Upper lobe of left lung (tissue), 6 donors: ENCODE measurements around the gene FOXB1. TPM values are rescaled to one million over a fixed set of nuclear protein-coding genes. Genes with fewer than 3 reads are reported as not detected.

Source experiments
- ATAC-seq, 2 donors: fragments of 200-7000 bp; cut with Tn5 transposase; one replicate each; pipeline ENCODE4 v1.9.1; 2022; ENCODE audit warnings: mild to moderate bottlenecking in 2 of 2, moderate library complexity in 2 of 2; ENCODE audit not compliant: low FRiP score in 2 of 2
- DNase-seq, 2 donors: peaks; one replicate each; pipeline ENCODE4 v3.0.0-alpha.2; 2019 to 2020
- H3K27ac ChIP-seq, 4 donors: fragments of 200-600 bp; sonication (generic); one replicate each; pipeline ENCODE4 v1.5.1; 2016 to 2019
- H3K27me3 ChIP-seq, 4 donors: fragments of 200-600 bp; sonication (generic); one replicate each; pipeline ENCODE4 v1.5.1; 2017 to 2019
- H3K36me3 ChIP-seq, 4 donors: fragments of 200-600 bp; sonication (generic); one replicate each; pipeline ENCODE4 v1.5.1; 2016 to 2019
- H3K4me1 ChIP-seq, 4 donors: fragments of 200-600 bp; sonication (generic); one replicate each; pipeline ENCODE4 v1.5.1; 2018 to 2019
- H3K4me3 ChIP-seq, 4 donors: fragments of 200-600 bp; sonication (generic); one replicate each; pipeline ENCODE4 v1.5.1; 2017 to 2019; ENCODE audit warnings: mild to moderate bottlenecking in 2 of 4, moderate library complexity in 1 of 4
- H3K9me3 ChIP-seq, 4 donors: fragments of 200-600 bp; sonication (generic); one replicate each; pipeline ENCODE4 v1.5.1; 2018 to 2019
- CTCF ChIP-seq, 6 experiments: fragments of 450-650 bp in 4 of 6; fragments of 200-600 bp in 2 of 6; sonication (generic) in 2 of 6; IDR thresholded peaks; one replicate each; pipeline ENCODE4 v1.5.1; 2016 to 2019; ENCODE audit warnings: antibody characterized with exemption in 6 of 6
- EP300 ChIP-seq, 4 donors: sonication (generic); formaldehyde crosslinking; IDR thresholded peaks; one replicate each; pipeline ENCODE4 v1.5.1; 2017; ENCODE audit warnings: antibody characterized with exemption in 4 of 4, control low read depth in 2 of 4
- POLR2A ChIP-seq, 4 donors: fragments of 450-650 bp; IDR thresholded peaks; one replicate each; pipeline ENCODE4 v1.5.1; 2016 to 2017; ENCODE audit warnings: antibody characterized with exemption in 4 of 4, mild to moderate bottlenecking in 2 of 4
- POLR2AphosphoS5 ChIP-seq, 2 donors: sonication (generic); formaldehyde crosslinking; IDR thresholded peaks; one replicate each; pipeline ENCODE4 v1.5.1; 2017; ENCODE audit warnings: antibody characterized with exemption in 2 of 2
- WGBS, 2 donors: methylation state at CpG; one replicate each; pipeline ENCODE4 v1.1.5; 2017 to 2018; 5-methylcytosine and 5-hydroxymethylcytosine counted together
- total RNA-seq, 6 donors: library from RNA; depleted of rRNA in 4 of 6; stranded (reverse); fragments of >200 nt in 4 of 6; gene quantifications; one replicate each; pipeline versions ENCODE4 v1.1.0 to v1.2.1, GENCODE V29; 2016 to 2021
- donor health status: DM: no; HTN: no; CAD: no; lungs with moderate emphysema.
- donor health status: DM: no; HTN: yes; CAD: no; lungs with severe emphysema.

Gene FOXB1
- total RNA-seq, 6 donors from 2014 or later, result not detected

- Histone ChIP-seq H3K36me3 (no peaks in the 10 kb centered on the region), H3K27ac (no peak overlapping the region), H3K9me3 (no peaks in the 10 kb centered on the region), H3K27me3 (peaks cover 0 to 48% (median 24%) of the 10 kb centered on the region in 4 donors), H3K4me1 (peaks cover 19 to 30% (median 25%) of the 10 kb centered on the region in 4 donors), H3K4me3 (no peak overlapping the region)
- ATAC-seq (no peak), DNase-seq (no peak)
- 20 to 23% methylated on average over 6 of the region's 6 CpGs for WGBS, 2 donors
- TF ChIP-seq CTCF (IDR thresholded peaks at IDR 0.05) (no peak), EP300 (IDR thresholded peaks at IDR 0.05) (no peak), POLR2AphosphoS5 (IDR thresholded peaks at IDR 0.05) (no peak), POLR2A (IDR thresholded peaks at IDR 0.05) (no peak)
Measured at GRCh38 chr15:60009124-60009960, 5.2 kb downstream of the FOXB1 start.

GRCh38 chr15:60009980-60010732 lies 6.0 kb downstream of the FOXB1 start:
- Histone ChIP-seq H3K27me3 (peaks cover 0 to 40% (median 18%) of the 10 kb centered on the region in 4 donors), H3K27ac (no peak overlapping the region), H3K4me1 (peaks cover 14 to 22% (median 16%) of the 10 kb centered on the region in 4 donors), H3K9me3 (no peaks in the 10 kb centered on the region), H3K36me3 (no peaks in the 10 kb centered on the region), H3K4me3 (no peak overlapping the region)
- WGBS, 2 donors, result 24% methylated on average over 13 of the region's 13 CpGs
- DNase-seq (peak in 1 of 2 donors; percentile 32), ATAC-seq (no peak)
- TF ChIP-seq EP300 (IDR thresholded peaks at IDR 0.05), result no peak
- TF ChIP-seq CTCF (IDR thresholded peaks at IDR 0.05), result no peak
- TF ChIP-seq POLR2A (IDR thresholded peaks at IDR 0.05), result no peak
- no peak for TF ChIP-seq POLR2AphosphoS5 (IDR thresholded peaks at IDR 0.05)

- Histone ChIP-seq H3K9me3 (no peaks in the 10 kb centered on the region), H3K4me3 (no peak overlapping the region), H3K36me3 (no peaks in the 10 kb centered on the region), H3K27me3 (peaks cover 0 to 33% (median 11%) of the 10 kb centered on the region in 4 donors), H3K27ac (no peak overlapping the region), H3K4me1 (peaks cover 7 to 15% (median 9%) of the 10 kb centered on the region in 4 donors)
- TF ChIP-seq EP300 (IDR thresholded peaks at IDR 0.05) (no peak), CTCF (IDR thresholded peaks at IDR 0.05) (no peak), POLR2A (IDR thresholded peaks at IDR 0.05) (no peak)
- 45 to 54% methylated on average over 2 of the region's 2 CpGs for WGBS, 2 donors
- DNase-seq (no peak), ATAC-seq (no peak)
Measured at GRCh38 chr15:60010858-60011257, 6.7 kb downstream of the FOXB1 start.

GRCh38 chr15:60012695-60013094 lies 8.6 kb downstream of the FOXB1 start:
- Histone ChIP-seq H3K9me3 (peaks cover 0 to 7% (median 2%) of the 10 kb centered on the region in 4 donors), H3K36me3 (no peaks in the 10 kb centered on the region), H3K4me1 (no peaks in the 10 kb centered on the region), H3K27me3 (peaks cover 0 to 27% (median 4%) of the 10 kb centered on the region in 4 donors), H3K4me3 (no peak overlapping the region), H3K27ac (no peak overlapping the region)
- DNase-seq (no peak), ATAC-seq (no peak)
- WGBS, 2 donors, result 73 to 80% methylated on average over 3 of the region's 3 CpGs
- no peak for TF ChIP-seq EP300 (IDR thresholded peaks at IDR 0.05)
- no peak for TF ChIP-seq CTCF (IDR thresholded peaks at IDR 0.05)
- TF ChIP-seq POLR2AphosphoS5 (IDR thresholded peaks at IDR 0.05), result no peak
- no peak for TF ChIP-seq POLR2A (IDR thresholded peaks at IDR 0.05)
